HepG2 (cell line): ENCODE data around the gene ZNF83. TPM values are rescaled to one million over a fixed set of nuclear protein-coding genes. Genes with fewer than 3 reads are reported as not detected.

ENCODE experiments used
- ARID4A ChIP-seq: sonication (generic); formaldehyde crosslinking; IDR thresholded peaks from 2 replicates; pipeline ENCODE4 v1.5.0; 2020; ENCODE audit warnings: mild to moderate bottlenecking, missing genetic modification reagents, borderline replicate concordance
- DR1 ChIP-seq: sonication (generic); formaldehyde crosslinking; IDR thresholded peaks from 2 replicates; pipeline ENCODE4 v1.8.0; 2021; ENCODE audit warnings: mild to moderate bottlenecking, missing genetic modification reagents, inconsistent platforms
- FOXP1 ChIP-seq, 2 experiments: fragments of 450-650 bp in 1 of 2; IDR thresholded peaks; 2 replicates each; pipeline ENCODE4 v1.6.1; 2017 to 2018; ENCODE audit warnings: antibody characterized with exemption in 1 of 2
- HINFP ChIP-seq: sonication (generic); formaldehyde crosslinking; IDR thresholded peaks from 2 replicates; pipeline ENCODE4 v1.4.0; 2020; ENCODE audit warnings: low read depth, mild to moderate bottlenecking, missing genetic modification reagents
- HNF4A ChIP-seq: sonication (generic); formaldehyde crosslinking; IDR thresholded peaks from 2 replicates; pipeline ENCODE4 v1.4.0; 2020; ENCODE audit warnings: missing genetic modification reagents
- HNF4G ChIP-seq, 2 experiments: sonication (generic) in 1 of 2; formaldehyde crosslinking in 1 of 2; IDR thresholded peaks; 2 replicates each; pipeline versions ENCODE4 v1.4.0 to v1.6.1; 2011 to 2020; ENCODE audit warnings: borderline replicate concordance in 2 of 2, low read depth in 2 of 2, mild to moderate bottlenecking in 2 of 2, low read length in 1 of 2, missing genetic modification reagents in 1 of 2, moderate library complexity in 1 of 2
- HOMEZ ChIP-seq: IDR thresholded peaks from 2 replicates; pipeline ENCODE4 v1.6.1; 2016; ENCODE audit warnings: low read depth
- MAFF ChIP-seq: IDR thresholded peaks from 2 replicates; pipeline ENCODE4 v1.6.1; 2011; ENCODE audit warnings: low read depth, low read length, improper control_type of control experiment
- PPARG ChIP-seq: conservative IDR thresholded peaks from 2 replicates; pipeline ENCODE4 v1.6.1; 2016; ENCODE audit warnings: missing biosample characterization, missing genetic modification reagents
- RFX5 ChIP-seq: IDR thresholded peaks from 2 replicates; pipeline ENCODE4 v1.6.1; 2011; ENCODE audit warnings: low read depth, low read length, improper control_type of control experiment
- SAP130 ChIP-seq: IDR thresholded peaks from 2 replicates; pipeline ENCODE4 v1.6.1; 2016; ENCODE audit warnings: low read depth
- SOX13 ChIP-seq, 3 experiments: fragments of 450-650 bp in 1 of 3; sonication (generic) in 1 of 3; formaldehyde crosslinking in 1 of 3; IDR thresholded peaks in 2 of 3; conservative IDR thresholded peaks in 1 of 3; 2 replicates each; pipeline versions ENCODE4 v1.5.0 to v1.6.1; 2016 to 2020; ENCODE audit warnings: antibody characterized with exemption in 1 of 3, mild to moderate bottlenecking in 1 of 3, missing compliant biosample characterization in 1 of 3, missing genetic modification reagents in 1 of 3, moderate library complexity in 1 of 3
- SOX6 ChIP-seq, 2 experiments: fragments of 450-650 bp in 1 of 2; sonication (generic) in 1 of 2; formaldehyde crosslinking in 1 of 2; IDR thresholded peaks; 2 replicates each; pipeline versions ENCODE4 v1.4.0 to v1.6.1; 2017 to 2020; ENCODE audit warnings: antibody characterized with exemption in 1 of 2, mild to moderate bottlenecking in 1 of 2, missing genetic modification reagents in 1 of 2
- ZKSCAN1 ChIP-seq: fragments of 150-350 bp; IDR thresholded peaks from 2 replicates; pipeline ENCODE4 v1.6.1; 2014; ENCODE audit warnings: low read length
- ZNF20 ChIP-seq: sonication (generic); formaldehyde crosslinking; IDR thresholded peaks from 2 replicates; pipeline ENCODE4 v1.4.0; 2020; ENCODE audit warnings: mild to moderate bottlenecking, moderate library complexity, missing genetic modification reagents
- ZNF224 ChIP-seq: sonication (generic); formaldehyde crosslinking; IDR thresholded peaks from 2 replicates; pipeline ENCODE4 v1.5.0; 2020; ENCODE audit warnings: mild to moderate bottlenecking, missing genetic modification reagents
- ZNF234 ChIP-seq: sonication (generic); formaldehyde crosslinking; conservative IDR thresholded peaks from 2 replicates; pipeline ENCODE4 v1.5.1; 2020; ENCODE audit warnings: mild to moderate bottlenecking, missing genetic modification reagents
- ZNF354B ChIP-seq: sonication (generic); formaldehyde crosslinking; IDR thresholded peaks from 2 replicates; pipeline ENCODE4 v1.8.0; 2022; ENCODE audit warnings: mild to moderate bottlenecking, missing genetic modification reagents
- ZNF574 ChIP-seq: sonication (generic); formaldehyde crosslinking; IDR thresholded peaks from 2 replicates; pipeline ENCODE4 v1.4.0; 2020; ENCODE audit warnings: missing genetic modification reagents
- polyA plus RNA-seq, 8 experiments: library from polyadenylated mRNA; depleted of rRNA in 3 of 8; stranded (reverse) in 7 of 8; unstranded in 1 of 8; fragments of >200 nt; fragmentation: Illumina TruSeq in 4 of 8; extraction: Trizol in 4 of 8; gene quantifications; 2 replicates each; pipeline versions ENCODE4 v1.2.1 to v1.2.3, GENCODE V29; 2011 to 2016; ENCODE audit warnings: low read depth in 4 of 8, missing spikeins in 1 of 8, mixed read lengths in 1 of 8; ENCODE audit not compliant: insufficient read depth in 1 of 8
- total RNA-seq, 5 experiments: library from RNA; depleted of rRNA; stranded (reverse); fragments of >200 nt; fragmentation: Illumina TruSeq; extraction: Trizol; gene quantifications; 2 replicates each; pipeline ENCODE4 v1.2.3, GENCODE V29; 2016; ENCODE audit warnings: low read depth in 1 of 5

Gene ZNF83
- total and polyA plus RNA-seq, 2 of the 13 experiments (the other 11 are each of a cell fraction or from before 2014, with no cell fraction given) = 20.4 to 44.5 TPM

GRCh38 chr19:52658595-52658994 is 20.4 kb upstream of the ZNF83 start (continued):
- TF ChIP-seq SOX6 (IDR thresholded peaks at IDR 0.05) (no peak), SOX6 (CRISPR knock-in tag; IDR thresholded peaks at IDR 0.05) (peak; percentile 77), HOMEZ (peak; percentile 21; the same call in 1 of the 2 replicates), FOXP1 (IDR thresholded peaks at IDR 0.05) (no peak), FOXP1 (CRISPR knock-in tag; IDR thresholded peaks at IDR 0.05) (peak; percentile 40; the same call in 1 of the 2 replicates), RFX5 (no peak), ZNF224 (CRISPR knock-in tag) (no peak), SAP130 (peak; percentile 44), ZNF20 (CRISPR knock-in tag) (no peak), MAFF (no peak), ZNF354B (no peak), ZKSCAN1 (no peak), ARID4A (CRISPR knock-in tag) (0 out of 2 replicates have a peak, but pooled peaks have one; percentile 18), ZNF234 (no peak), SOX13 (IDR thresholded peaks at IDR 0.05) (0 out of 2 replicates have a peak, but pooled peaks have one; percentile 43), SOX13 (CRISPR knock-in tag; conservative IDR thresholded peaks at IDR 0.05 in 1 of 2, IDR thresholded peaks at IDR 0.05 in 1 of 2) (peak in 1 of 2 experiments; percentile 80; a peak in 2 of 4 replicates), DR1 (no peak), ZNF574 (CRISPR knock-in tag) (peak; percentile 75; the same call in 1 of the 2 replicates), HNF4G (IDR thresholded peaks at IDR 0.05; ENCODE audit: borderline replicate concordance, low read depth, low read length) (0 out of 2 replicates have a peak, but pooled peaks have one; percentile 17), HNF4G (CRISPR knock-in tag; IDR thresholded peaks at IDR 0.05; ENCODE audit: borderline replicate concordance, low read depth) (no peak), PPARG (CRISPR knock-in tag) (peak; percentile 70), HNF4A (CRISPR knock-in tag) (peak; percentile 19), HINFP (CRISPR knock-in tag) (no peak)
